Measurements from ENCODE around the gene AP1B1.
A peak's percentile ranks its signal among the peaks of the same experiment; 100 is the strongest.

The AP1B1 gene

GRCh38 chr22:29310065-29310862 lies 78.1 kb downstream of the AP1B1 start:
- TF ChIP-seq CTCF (IDR thresholded peaks at IDR 0.05; ENCODE audit: low read depth, low read length, missing control alignments), result no peak

DNA sequence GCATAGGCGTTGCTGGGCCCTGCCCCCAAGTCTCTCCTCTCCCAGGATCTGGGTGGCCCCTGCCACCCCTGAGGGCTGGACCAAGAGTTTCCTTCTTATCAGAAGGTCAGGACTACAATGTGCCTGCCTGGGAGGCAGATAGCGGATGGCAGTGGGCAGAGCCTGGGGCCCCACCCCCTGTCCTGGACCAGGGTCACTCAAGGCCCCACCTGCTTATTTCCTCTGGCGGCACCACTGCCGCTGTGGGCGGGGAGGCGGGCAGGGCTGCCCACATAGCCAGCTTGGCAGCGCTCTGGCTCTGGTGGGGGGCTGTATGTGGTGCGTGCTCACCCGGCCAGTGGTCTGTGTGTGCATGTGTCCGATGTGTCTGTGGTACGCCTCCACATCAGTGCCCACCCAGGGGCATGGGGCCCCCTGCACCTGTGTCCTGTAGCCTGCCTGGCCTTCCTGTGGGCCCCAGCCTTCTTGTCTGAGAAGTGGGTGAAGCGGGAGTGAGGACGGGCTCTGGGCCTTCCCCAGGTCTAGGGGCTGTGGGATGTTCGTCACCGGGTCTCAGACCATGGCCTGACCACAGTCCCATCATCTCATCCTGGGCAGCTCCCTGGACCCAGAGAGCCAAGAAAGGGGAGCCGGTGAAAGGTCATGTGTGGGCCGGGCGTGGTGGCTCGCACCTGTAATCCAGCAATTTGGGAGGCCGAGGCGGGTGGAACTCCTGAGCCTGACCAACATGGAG lies 78.9 kb downstream of the AP1B1 start:
- no peak for DNase-seq (ENCODE audit: low read depth)
- no peak for TF ChIP-seq CTCF (IDR thresholded peaks at IDR 0.05; ENCODE audit: low read depth, low read length, missing control alignments)
- H3K4me3 ChIP-seq (ENCODE audit: low read depth, low read length), result no peak overlapping the region

More at GRCh38 chr22:29310065-29310862, 78.1 kb downstream of the AP1B1 start:
- DNase-seq (ENCODE audit: low read depth), result no peak
- no peak overlapping the region for H3K4me3 ChIP-seq (ENCODE audit: low read depth, low read length)

- no peak overlapping the region for H3K4me3 ChIP-seq (ENCODE audit: low read depth, low read length)
- no peak for TF ChIP-seq CTCF (IDR thresholded peaks at IDR 0.05; ENCODE audit: low read depth, low read length, missing control alignments)
- no peak for DNase-seq (ENCODE audit: low read depth)
These were observed 79.5 kb downstream of the AP1B1 start for GRCh38 chr22:29308791-29309262.

GRCh38 chr22:29308148-29308790 lies 80.1 kb downstream of the AP1B1 start:
- TF ChIP-seq CTCF (IDR thresholded peaks at IDR 0.05; ENCODE audit: low read depth, low read length, missing control alignments), result no peak
- no peak overlapping the region for H3K4me3 ChIP-seq (ENCODE audit: low read depth, low read length)
- no peak for DNase-seq (ENCODE audit: low read depth)

- no peak overlapping the region for H3K4me3 ChIP-seq (ENCODE audit: low read depth, low read length)
- TF ChIP-seq CTCF (IDR thresholded peaks at IDR 0.05; ENCODE audit: low read depth, low read length, missing control alignments), result no peak
- no peak for DNase-seq (ENCODE audit: low read depth)
These were observed 80.7 kb downstream of the AP1B1 start for GRCh38 chr22:29307596-29308147.

DNA sequence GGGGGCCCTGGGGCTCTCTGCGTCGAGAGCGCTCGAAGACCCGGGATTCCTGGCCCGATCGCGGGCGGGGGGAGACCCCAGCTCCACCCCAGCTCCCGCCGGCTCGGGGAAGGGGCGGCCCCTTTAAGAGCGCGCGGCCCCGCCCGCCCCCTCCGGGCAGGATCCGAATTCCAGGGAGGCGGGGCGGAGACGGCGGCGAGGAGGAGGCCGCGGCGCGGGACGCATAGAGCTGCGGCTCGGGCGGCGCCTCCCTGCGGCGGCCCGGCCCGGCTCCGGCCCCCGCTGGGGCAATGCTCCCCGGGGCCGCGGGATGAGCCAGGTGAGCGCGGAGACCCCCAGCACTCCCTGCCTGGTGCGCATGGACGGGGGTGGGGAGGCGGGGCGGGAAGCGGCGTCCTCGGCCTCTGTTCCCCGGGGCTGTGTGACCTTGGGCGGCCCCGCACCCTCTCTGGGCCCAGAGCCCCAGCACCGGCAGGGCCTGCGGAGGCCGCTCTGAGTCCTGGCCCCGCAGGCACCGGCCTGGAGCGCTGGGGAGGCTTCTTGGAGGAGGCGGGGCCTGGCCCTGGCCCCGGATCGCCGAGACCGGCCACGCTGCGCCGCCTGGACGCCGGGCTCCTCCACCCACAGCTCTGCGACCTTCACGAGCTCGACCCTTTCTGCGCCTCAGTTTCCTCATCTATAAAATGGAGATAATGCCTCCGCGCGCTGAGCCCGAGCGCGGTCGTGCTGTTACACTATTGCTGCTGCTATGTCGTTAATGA lies 81.4 kb downstream of the AP1B1 start:
- TF ChIP-seq CTCF (IDR thresholded peaks at IDR 0.05; ENCODE audit: low read depth, low read length, missing control alignments), result no peak
- DNase-seq (ENCODE audit: low read depth), result no peak
- H3K4me3 ChIP-seq (ENCODE audit: low read depth, low read length), result peak overlapping the region; percentile 28
